MG63 (cell line): ENCODE data around the gene RCC1. TPM values are rescaled to one million over a fixed set of nuclear protein-coding genes. Genes with fewer than 3 reads are reported as not detected.
"Not testable (repeated sequence)": the region's sequence is repeated elsewhere in the genome, so short reads cannot be mapped to it uniquely, and the experiment has no call there.

Experiments used
- DNase-seq: peaks from one replicate; pipeline ENCODE4 v3.0.0-alpha.2; 2020
- H3K27me3 ChIP-seq: fragments of 250-450 bp; sonication (Bioruptor Pico); 2 replicates; pipeline ENCODE4 v1.5.1; 2020; ENCODE audit warnings: mild to moderate bottlenecking, moderate library complexity
- H3K36me3 ChIP-seq: fragments of 250-450 bp; sonication (Bioruptor Pico); 2 replicates; pipeline ENCODE4 v1.5.1; 2020; ENCODE audit warnings: mild to moderate bottlenecking, moderate library complexity
- H3K4me3 ChIP-seq: fragments of 250-450 bp; sonication (Bioruptor Pico); 2 replicates; pipeline ENCODE4 v1.5.1; 2020; ENCODE audit warnings: mild to moderate bottlenecking, moderate library complexity
- H3K9me3 ChIP-seq: fragments of 250-450 bp; sonication (Bioruptor Pico); 2 replicates; pipeline ENCODE4 v1.5.1; 2020; ENCODE audit warnings: mild to moderate bottlenecking, moderate library complexity
- total RNA-seq: library from RNA; depleted of rRNA; stranded (reverse); fragments of >200 nt; shearing (Covaris generic); gene quantifications from 2 replicates; pipeline ENCODE4 v1.2.3, GENCODE V29; 2014; ENCODE audit warnings: low replicate concordance

The RCC1 gene
- total RNA-seq, 1 experiment from 2014 or later = 153 TPM

GRCh38 chr1:28566931-28567330 lies 61.1 kb downstream of the RCC1 start:
- Histone ChIP-seq H3K27me3 (no peaks in the 10 kb centered on the region), H3K4me3 (no peak overlapping the region), H3K36me3 (peaks cover 44% of the 10 kb centered on the region), H3K9me3 (no peaks in the 10 kb centered on the region)
- no peak for DNase-seq

- no peak for DNase-seq
These were observed 66.1 kb downstream of the RCC1 start for GRCh38 chr1:28571911-28572310.

GRCh38 chr1:28572891-28573290 lies 67.0 kb downstream of the RCC1 start:
- H3K9me3 ChIP-seq, H3K27me3 ChIP-seq, DNase-seq, H3K4me3 ChIP-seq: not testable (repeated sequence)
- H3K36me3 ChIP-seq = peaks cover 42% of the 10 kb centered on the region

More at GRCh38 chr1:28571911-28572310, 66.1 kb downstream of the RCC1 start:
- H3K4me3 ChIP-seq = no peak overlapping the region
- H3K27me3 ChIP-seq = no peaks in the 10 kb centered on the region
- peaks cover 38% of the 10 kb centered on the region for H3K36me3 ChIP-seq
- no peaks in the 10 kb centered on the region for H3K9me3 ChIP-seq

GRCh38 chr1:28573564-28573963 lies 67.7 kb downstream of the RCC1 start:
- Histone ChIP-seq H3K4me3 (no peak overlapping the region), H3K27me3 (no peaks in the 10 kb centered on the region), H3K36me3 (peaks cover 49% of the 10 kb centered on the region), H3K9me3 (no peaks in the 10 kb centered on the region)
- DNase-seq = no peak

GRCh38 chr1:28577052-28577678 lies 71.3 kb downstream of the RCC1 start:
- Histone ChIP-seq H3K36me3 (peaks cover 59% of the 10 kb centered on the region), H3K27me3 (no peaks in the 10 kb centered on the region), H3K9me3 (no peaks in the 10 kb centered on the region), H3K4me3 (no peak overlapping the region)
- peak; percentile 42 for DNase-seq

GRCh38 chr1:28577738-28578536 lies 72.1 kb downstream of the RCC1 start:
- H3K4me3 ChIP-seq = no peak overlapping the region
- H3K27me3 ChIP-seq = no peaks in the 10 kb centered on the region
- H3K36me3 ChIP-seq = peaks cover 54% of the 10 kb centered on the region
- DNase-seq = no peak
- no peaks in the 10 kb centered on the region for H3K9me3 ChIP-seq

GRCh38 chr1:28578696-28579218 lies 72.9 kb downstream of the RCC1 start:
- Histone ChIP-seq H3K9me3 (no peaks in the 10 kb centered on the region), H3K36me3 (peaks cover 51% of the 10 kb centered on the region), H3K27me3 (no peaks in the 10 kb centered on the region), H3K4me3 (peak overlapping the region; percentile 95)
- DNase-seq = no peak

GRCh38 chr1:28579401-28579800 lies 73.6 kb downstream of the RCC1 start:
- no peaks in the 10 kb centered on the region for H3K9me3 ChIP-seq
- no peaks in the 10 kb centered on the region for H3K27me3 ChIP-seq
- peak overlapping the region; percentile 95 for H3K4me3 ChIP-seq
- peaks cover 48% of the 10 kb centered on the region for H3K36me3 ChIP-seq
- no peak for DNase-seq

- H3K27me3 ChIP-seq = no peaks in the 10 kb centered on the region
- no peak for DNase-seq
- H3K4me3 ChIP-seq = peak overlapping the region; percentile 95
- H3K36me3 ChIP-seq = peaks cover 48% of the 10 kb centered on the region
- no peaks in the 10 kb centered on the region for H3K9me3 ChIP-seq
These were observed 75.1 kb downstream of the RCC1 start for GRCh38 chr1:28580722-28581530.

- Histone ChIP-seq H3K4me3 (peak overlapping the region; percentile 95), H3K36me3 (peaks cover 47% of the 10 kb centered on the region), H3K27me3 (no peaks in the 10 kb centered on the region), H3K9me3 (no peaks in the 10 kb centered on the region)
- DNase-seq = peak; percentile 97
These were observed 75.8 kb downstream of the RCC1 start for GRCh38 chr1:28581531-28582247.

GRCh38 chr1:28582248-28582615 lies 76.4 kb downstream of the RCC1 start:
- peaks cover 41% of the 10 kb centered on the region for H3K36me3 ChIP-seq
- DNase-seq = no peak
- no peaks in the 10 kb centered on the region for H3K9me3 ChIP-seq
- H3K27me3 ChIP-seq = no peaks in the 10 kb centered on the region
- peak overlapping the region; percentile 95 for H3K4me3 ChIP-seq

- H3K27me3 ChIP-seq, H3K4me3 ChIP-seq, H3K9me3 ChIP-seq, H3K36me3 ChIP-seq, DNase-seq: not testable (repeated sequence)
These were observed 80.9 kb downstream of the RCC1 start for GRCh38 chr1:28586585-28587391.
